IPS-18c (cell line): ENCODE measurements around the gene MYMK.

ENCODE experiments used
- H3K4me3 ChIP-seq: 2 replicates; pipeline ENCODE4 v1.7.0; 2013; ENCODE audit warnings: low read depth, mild to moderate bottlenecking, low read length, moderate library complexity; ENCODE audit not compliant: insufficient read depth
- H3K9me3 ChIP-seq: one replicate; pipeline ENCODE4 v1.6.1; 2013; ENCODE audit warnings: mild to moderate bottlenecking, low read length, moderate library complexity; ENCODE audit not compliant: control insufficient read depth, insufficient read depth

Gene MYMK

DNA sequence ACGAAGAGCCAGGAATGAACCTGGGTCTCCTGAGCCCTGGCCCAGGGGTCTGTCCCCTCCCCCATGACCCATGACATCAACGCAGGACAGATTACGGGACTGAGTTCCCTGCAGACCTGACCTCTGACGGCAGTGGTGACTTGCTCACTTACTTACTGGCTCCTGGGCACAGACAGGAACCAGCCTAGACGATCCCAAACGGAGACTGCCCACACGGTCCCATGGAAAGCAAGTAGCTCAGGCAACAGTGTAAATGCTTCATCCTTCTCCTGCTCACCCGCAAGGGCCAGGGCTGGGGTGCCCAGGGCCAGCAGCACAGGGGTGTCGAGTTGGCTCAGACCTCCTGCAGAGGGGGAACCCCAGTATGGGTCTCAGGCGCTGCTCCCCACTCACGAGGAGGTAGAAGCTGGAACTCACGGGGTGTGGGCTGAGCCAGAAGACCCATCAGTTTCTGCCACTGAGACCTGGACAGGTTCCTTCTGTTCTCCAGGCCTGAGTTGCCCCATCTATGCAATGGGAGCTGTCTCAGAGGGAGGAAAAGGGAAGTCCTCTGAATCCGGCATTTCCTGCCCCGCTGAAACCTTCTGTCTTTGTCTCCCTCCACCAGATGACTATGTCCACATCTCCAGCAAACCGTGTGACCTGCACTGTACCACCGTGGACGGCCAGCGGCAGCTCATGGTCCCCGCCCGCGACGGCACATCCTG, 15.4 kb upstream of the MYMK start:
- Histone ChIP-seq H3K9me3 (peaks cover 2% of the 10 kb centered on the region), H3K4me3 (no peak overlapping the region)

DNA sequence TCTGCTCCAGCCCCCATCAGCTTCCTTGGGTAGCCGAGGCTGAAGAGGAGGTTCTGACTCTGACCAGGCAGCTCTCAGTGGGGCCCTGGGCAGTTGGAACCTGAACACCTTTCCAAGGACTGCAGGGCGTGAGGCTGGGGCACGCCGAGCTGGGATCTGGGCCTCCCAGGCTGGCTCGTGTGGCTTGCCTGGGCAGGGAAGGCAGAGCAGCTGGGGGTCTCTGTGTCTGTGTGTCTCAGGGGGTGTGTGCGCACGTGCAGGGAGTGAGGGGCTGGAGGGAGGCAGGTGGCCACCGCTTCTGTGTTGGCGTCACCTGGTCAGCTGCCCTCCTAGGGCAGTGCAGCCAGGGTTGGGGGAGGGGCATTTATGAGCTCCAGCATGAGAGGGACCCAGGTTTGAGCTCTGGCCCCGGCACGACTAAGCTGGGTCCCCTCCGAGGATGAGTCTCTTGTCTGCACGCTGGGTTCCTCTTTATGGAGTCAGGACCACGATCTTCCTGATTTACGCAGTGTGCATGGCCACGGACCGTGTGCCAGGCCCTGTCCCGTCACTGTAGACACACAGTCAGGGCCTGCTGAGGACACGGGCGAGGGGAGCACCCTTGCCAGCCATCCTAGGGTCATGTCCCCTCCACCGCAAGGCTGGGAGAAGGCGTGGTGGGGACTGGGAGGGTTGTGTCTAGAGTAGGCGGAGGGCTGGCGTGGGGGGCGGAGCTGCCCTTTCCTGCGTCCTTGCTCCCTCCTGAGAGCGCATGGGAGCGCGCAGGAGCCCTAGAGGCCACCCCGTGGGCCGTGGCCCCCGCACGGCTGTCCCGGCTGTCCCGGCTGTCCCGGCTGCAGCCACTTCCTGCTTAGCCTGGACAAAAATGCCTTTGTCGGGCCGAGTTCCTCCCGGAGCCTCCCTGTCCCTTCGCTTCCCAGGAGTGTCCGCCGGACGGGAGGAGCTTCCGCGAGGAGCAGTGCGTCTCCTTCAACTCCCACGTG, 14.4 kb upstream of the MYMK start:
- Histone ChIP-seq H3K9me3 (peaks cover 2% of the 10 kb centered on the region), H3K4me3 (no peak overlapping the region)

DNA sequence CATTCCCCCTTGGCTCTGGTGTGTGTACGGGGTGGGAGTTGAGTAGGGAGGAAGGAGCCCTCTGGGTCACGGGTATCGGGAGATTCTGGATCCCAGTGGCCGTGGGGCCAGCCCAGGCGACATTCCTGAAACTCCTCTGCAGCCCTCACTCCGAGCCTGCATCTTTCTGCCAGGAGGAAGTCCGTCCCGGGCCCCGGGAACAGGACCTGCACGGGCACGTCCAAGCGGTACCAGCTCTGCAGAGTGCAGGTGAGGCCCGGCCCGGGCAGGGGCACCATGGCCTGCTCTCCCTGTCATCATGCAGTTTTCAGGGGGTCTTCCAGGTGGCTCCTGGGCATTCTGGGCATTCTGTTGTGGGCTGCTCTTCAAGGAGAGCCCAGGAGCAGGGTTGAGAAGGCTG, 13.4 kb upstream of the MYMK start:
- H3K9me3 ChIP-seq: peaks cover 2% of the 10 kb centered on the region
- H3K4me3 ChIP-seq: no peak overlapping the region

DNA sequence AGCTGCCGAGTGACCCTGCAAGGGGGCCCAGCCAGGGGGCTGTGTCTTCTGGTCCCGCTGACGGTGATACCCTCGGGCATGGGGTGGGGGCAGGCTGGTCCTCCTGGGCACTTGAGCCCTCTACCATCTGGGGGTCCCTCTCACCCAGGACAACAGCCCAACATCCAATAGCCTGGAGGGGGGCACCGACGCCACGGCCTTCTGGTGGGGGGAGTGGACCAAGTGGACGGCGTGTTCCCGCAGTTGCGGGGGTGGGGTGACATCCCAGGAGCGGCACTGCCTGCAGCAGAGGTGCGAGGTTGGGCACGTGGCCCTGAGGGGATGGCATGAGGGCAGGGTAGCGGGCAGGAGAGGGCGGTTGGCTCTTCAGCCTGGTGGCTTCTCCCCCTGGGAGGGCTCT, 12.5 kb upstream of the MYMK start:
- no peak overlapping the region for H3K4me3 ChIP-seq
- H3K9me3 ChIP-seq: peaks cover 2% of the 10 kb centered on the region

DNA sequence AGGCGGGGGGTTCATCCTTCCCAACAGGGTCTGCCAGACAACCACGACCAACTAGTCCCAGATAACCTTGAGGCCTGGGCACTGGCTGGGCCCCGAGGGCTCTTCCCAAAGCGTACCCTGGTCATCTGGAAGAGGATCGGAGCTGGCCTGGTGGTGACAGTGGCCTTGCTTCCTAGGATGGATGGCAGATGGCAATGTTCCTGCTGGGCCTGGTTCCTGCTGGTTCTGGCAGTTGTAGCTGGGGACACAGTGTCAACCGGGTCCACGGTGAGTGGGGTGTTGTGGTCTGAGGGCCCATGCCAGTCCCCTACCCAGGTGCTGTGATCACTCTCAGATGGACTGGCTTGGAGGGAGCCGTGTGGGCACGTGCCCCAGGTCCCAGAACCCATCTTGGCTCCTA, 11.8 kb upstream of the MYMK start:
- no peak overlapping the region for H3K4me3 ChIP-seq

DNA sequence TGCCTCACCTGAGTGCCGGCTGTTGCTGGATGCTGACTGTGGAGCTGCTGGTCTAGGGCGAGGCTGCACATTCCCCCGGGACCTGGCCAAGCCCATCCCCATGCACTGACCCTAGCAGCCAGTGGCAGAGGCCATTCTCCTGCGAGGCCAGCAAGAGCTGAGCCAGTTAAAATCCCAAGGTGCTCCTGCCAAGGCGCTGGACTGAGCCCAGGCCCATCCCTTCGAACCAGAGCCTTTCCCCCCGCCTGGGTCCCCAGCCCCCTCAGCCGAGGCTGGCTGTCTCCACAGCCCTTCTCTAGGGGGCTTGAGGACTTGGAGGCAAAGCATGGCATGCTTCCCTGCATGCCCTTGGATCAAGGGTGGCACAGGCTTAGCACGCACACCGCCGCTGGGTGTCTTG, 11.3 kb upstream of the MYMK start:
- Histone ChIP-seq H3K4me3 (no peak overlapping the region), H3K9me3 (peaks cover 2% of the 10 kb centered on the region)

More for the DNA sequence above, 11.8 kb upstream of the MYMK start:
- H3K9me3 ChIP-seq: peaks cover 2% of the 10 kb centered on the region

DNA sequence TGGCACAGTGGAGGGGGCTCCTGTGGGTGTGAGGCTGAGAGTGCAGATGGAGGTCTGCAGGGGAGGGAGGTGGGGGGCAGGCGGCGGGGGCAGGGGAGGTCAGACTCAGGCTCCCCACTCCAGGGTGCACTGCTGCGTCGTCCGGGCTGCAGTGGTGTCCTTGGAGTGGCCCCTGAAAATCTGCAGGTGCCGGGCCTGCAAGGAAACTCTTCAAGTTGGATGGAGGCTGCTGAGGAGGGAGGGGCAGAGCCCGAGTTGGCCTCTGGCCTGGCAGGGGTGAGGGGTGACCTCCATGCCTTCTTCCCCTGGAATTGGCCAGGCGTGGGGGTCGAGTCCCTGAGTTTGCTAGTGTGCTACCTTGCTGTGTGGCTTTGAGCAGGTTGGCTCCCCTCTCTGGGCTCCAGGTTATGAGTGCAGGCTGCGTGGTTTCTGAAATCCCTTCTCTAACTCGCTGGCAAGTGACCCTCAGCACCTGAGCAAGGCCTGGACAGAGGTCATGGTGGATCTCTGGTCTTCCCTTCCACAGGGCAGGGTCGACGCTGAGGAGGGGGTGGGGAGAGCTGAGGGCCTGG, 10.6 kb upstream of the MYMK start:
- no peak overlapping the region for H3K4me3 ChIP-seq

DNA sequence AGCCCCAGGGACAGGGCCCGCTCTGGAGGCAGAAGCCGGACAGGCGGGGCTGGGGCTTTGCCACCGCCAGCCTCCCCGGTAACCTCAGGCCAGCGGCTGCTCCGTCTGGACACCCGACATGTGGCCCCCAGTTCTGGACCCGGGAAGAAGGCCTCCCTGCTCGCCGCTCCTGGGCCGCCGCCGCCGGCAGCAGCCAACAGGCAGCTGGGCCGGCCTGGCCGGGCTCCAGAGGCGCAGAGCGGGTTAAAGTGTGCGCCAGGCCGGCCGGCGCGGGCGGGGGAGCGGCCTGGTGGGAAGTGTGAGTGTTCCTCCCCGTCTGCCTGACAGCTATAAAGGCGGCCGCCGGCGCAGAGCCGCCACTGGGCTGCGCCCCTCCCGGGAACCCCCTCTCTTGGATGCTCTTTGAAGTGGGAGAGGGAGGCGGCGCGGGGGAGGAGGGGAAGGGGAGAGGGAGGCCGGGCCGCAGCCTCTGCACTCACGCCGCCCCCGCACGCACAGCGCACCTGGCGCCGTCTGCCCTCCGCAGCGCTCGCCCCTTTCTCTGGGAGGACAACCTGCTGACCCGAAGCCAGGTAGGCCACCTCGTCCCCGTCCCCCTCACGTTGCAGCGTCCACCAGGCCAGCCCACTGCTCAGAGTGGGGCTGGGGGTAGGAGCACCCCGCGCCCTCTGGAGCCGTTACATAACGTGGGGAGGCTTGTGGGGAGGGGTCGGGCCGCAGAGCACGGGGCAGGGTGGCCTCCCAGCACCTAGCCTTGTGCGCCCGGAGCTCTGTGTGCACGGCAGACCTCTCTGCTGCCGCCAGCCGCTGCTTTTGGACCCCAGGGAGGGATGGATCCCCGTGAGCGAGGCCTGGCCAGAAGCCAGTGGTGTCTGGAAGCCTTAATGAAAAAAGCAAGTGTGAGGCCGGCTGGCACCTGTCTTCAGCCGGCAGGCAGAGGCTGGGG, 9.9 kb upstream of the MYMK start, which contains the start of gene ADAMTSL2:
ADAMTSL2 (plus strand) TSS at position 359 of the 946 bp plus-strand sequence. CDS start 2,009 bp downstream, outside the sequence.
- H3K9me3 ChIP-seq: peaks cover 2% of the 10 kb centered on the region
- H3K4me3 ChIP-seq: peak within 1 kb of the TSS; percentile 20; the same call in 1 of the 2 replicates

More for the DNA sequence above, 10.6 kb upstream of the MYMK start:
- H3K9me3 ChIP-seq: peaks cover 2% of the 10 kb centered on the region

DNA sequence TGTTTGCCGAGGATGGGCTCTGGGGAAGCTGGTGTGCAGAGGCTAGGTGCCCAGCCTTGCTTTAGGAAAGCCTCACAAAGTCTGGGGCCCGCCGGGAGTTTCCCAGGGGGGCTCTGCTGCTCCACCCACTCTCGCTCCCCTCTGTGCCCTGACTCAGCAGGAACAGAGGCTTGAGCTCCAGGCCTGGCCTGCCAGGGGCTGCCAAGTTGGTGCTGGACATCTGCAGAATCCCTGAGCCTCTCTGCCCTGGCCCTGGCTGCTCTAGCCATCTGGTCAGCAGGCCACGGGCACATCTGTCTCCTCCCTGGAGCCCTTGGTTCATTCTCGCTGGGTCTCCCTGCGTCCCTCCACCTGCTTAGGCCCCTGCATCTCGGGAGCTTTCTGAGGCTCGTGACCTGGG, 9.1 kb upstream of the MYMK start:
- Histone ChIP-seq H3K9me3 (peaks cover 2% of the 10 kb centered on the region), H3K4me3 (no peak overlapping the region)

DNA sequence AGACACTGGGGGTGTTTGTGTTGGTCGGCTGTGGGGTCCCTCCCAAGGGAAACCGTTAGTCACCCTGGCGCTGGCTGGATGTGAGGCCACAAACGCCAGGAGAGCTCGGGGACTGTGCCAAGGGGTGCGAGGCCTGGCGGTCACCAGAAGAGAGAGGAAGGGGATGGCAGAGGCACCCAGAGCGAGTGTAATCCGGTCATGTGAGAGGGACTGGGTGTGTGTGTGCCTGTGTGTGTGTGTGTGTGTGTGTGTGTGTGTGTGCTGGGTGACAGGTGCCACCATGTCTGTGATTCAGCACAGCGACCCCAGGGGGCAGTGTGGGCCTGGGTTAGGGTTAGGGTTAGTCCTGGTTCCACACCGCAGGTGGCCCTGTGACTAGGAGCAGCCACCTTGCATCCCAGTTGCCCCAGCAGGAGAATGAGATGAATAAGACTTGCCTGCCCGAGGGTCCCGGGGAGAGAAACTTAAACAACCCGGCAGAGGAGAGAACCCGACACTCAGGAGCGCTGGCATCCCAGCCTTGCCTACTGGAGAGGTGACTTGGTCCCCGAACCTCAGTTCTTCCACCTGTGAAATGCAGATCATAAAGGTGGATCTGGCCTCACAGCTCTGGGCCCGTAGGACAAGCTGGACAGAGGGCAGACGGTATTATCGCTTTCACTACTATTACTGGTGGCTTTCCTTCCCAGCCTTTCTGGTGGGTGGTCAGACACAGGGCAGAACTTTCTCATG, 8.3 kb upstream of the MYMK start:
- Histone ChIP-seq H3K9me3 (peaks cover 2% of the 10 kb centered on the region), H3K4me3 (no peak overlapping the region)

DNA sequence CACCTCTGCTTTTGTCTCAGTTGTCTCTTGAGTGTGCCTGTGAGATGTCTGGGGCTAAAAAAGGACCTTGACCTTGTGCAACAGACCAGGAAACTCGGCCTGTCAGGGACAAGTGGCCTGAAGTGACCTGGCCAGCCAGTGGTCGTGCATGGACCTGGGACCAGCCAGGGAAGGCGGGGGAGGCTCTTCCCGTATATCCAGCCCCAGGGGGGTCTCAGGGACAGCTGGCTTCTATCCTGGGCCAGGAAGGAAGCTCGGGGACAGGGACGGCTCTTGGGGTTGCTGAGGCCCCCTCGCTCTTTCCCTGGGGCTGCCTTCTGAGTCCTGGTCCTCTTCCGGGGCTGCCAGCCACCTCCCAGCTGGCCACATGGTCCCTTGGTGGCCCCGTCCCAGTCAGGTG, 6.5 kb upstream of the MYMK start:
- Histone ChIP-seq H3K4me3 (no peak overlapping the region), H3K9me3 (no peaks in the 10 kb centered on the region)

DNA sequence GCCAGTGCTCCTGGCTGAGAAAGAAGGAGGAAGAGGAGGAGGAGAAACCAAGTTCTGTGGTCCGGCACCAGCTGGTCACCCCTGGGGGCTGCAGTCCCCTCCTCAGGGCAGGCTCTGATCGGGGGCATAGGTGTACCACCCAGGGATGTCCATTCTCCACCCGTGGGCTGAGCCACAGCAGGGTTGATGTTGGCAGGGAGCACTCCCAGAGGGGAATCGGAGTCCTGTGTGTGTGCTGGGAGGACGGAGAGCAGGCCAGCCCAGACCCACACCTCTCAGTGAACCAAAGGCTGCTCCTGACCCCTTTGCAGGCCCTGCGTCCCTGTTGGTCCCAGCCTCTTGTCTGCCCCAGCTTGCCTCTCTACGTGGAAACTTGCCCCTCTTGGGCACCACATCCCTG, 5.1 kb upstream of the MYMK start:
- Histone ChIP-seq H3K9me3 (no peaks in the 10 kb centered on the region), H3K4me3 (no peak overlapping the region)

DNA sequence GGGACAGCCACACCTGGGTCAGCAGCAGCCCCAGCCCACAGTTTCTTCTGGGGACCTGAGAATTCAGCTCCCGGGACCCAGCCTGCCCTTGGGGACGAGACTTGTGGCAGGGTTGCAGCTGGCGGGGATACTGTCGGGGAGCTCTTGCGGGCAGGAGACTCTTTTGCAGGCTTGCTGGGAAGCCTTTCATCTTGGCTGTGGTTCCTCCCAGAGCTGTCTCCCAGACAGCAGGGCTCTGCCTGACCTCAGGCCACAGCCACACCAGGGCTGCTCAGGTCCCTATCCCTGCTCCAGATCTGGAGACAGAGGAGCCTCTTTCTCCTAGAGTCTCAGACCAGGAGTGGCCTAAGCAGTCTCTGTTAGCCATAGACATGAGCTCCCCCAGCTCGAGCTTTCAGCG, 4.7 kb upstream of the MYMK start:
- no peak overlapping the region for H3K4me3 ChIP-seq
- no peaks in the 10 kb centered on the region for H3K9me3 ChIP-seq

DNA sequence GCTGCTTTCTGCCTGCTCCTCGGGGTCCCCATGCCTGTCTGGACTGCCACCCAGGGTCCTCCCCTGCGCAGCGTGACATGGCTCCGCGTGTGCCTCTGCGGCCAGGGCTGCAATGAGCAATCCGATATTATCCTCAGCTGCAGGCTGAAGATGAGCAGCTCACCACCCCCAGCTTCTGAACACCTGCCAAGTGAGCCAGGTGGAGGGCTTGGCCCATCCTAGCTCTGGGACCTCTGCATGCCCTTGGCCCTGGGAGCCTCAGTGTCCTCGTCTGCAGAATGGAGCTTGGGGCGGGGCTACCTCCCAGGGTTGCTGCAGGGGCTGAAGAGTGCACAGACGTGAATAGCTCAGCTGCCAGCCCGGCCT, 4.1 kb upstream of the MYMK start:
- Histone ChIP-seq H3K9me3 (no peaks in the 10 kb centered on the region), H3K4me3 (no peak overlapping the region)

DNA sequence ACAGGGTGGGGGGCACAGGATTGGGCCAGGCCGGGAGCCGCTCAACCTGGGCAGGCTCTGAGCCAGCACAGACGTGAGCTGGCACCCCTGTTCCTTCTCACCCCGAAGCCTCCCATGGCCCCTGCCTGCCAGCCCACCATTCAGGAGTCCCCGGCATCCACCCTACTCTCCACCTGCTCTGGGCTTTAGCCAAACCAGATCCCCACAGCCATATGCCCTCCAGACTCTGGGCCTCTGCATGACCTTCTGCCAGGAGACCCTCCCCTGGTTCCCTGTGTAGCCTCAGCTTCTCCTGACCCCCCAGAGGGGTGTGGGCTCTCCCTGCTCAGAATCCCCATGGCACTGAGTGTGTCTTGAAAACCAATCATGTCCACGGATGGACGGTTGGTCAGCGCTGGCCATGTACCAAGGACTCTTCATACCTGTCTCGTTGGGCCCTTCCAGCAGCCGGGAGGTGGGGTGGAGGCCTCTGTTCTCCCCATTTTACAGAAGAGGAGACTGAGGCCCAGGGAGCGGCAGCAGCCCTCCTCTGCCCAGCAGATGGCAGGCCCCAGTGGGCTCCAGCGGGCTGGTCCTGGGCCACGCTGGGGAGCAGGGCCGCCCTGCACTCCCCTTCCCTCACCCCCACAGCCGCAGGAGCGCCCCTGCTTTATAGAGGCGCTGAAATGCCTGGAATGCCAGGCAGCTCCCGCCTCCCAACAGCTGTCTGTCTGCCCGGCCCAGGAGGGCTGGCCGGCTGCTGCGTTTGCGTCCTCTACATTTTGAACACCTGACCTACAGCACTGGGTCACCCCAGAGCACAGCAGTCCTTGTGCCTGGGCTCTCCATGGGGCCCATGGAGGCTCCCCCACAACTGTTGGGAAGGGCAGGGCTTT, 3.5 kb upstream of the MYMK start:
- no peak overlapping the region for H3K4me3 ChIP-seq
- no peaks in the 10 kb centered on the region for H3K9me3 ChIP-seq
